WI38 (cell line): ENCODE results near the gene CRB1.
"Not testable (repeated sequence)": the region's sequence is repeated elsewhere in the genome, so short reads cannot be mapped to it uniquely, and the experiment has no call there.

Experiments used
- H3K4me3 ChIP-seq: 2 replicates; pipeline ENCODE4 v1.5.1; 2011; ENCODE audit warnings: low read depth, mild to moderate bottlenecking, control low read depth, low read length
- TF ChIP-seq, protein P1 (sequence below): IDR thresholded peaks from 2 replicates; pipeline ENCODE4 v1.5.1; 2012; ENCODE audit warnings: low read depth, mild to moderate bottlenecking, control low read depth, low read length

CRB1 gene

DNA sequence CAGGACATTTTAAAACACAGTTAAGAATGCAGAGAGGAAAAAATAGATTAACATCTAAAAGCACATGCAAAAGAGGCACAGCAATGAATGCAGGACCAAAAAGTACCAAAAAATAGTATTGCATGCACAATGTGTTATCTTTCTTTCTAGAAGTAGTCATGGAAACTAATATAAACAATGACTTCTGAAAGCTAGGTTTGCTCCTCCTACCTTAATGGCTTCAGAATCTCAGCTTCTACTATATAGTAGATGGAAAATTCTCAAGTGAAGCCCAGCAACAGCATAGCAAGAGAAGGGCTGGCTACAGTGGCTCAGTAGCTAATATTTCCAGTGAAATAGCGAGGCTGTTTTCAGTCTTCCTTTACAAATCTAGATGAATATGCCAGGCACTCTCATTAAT, 125.1 kb downstream of the CRB1 start:
- no peak overlapping the region for H3K4me3 ChIP-seq
- TF ChIP-seq, protein P1, sequence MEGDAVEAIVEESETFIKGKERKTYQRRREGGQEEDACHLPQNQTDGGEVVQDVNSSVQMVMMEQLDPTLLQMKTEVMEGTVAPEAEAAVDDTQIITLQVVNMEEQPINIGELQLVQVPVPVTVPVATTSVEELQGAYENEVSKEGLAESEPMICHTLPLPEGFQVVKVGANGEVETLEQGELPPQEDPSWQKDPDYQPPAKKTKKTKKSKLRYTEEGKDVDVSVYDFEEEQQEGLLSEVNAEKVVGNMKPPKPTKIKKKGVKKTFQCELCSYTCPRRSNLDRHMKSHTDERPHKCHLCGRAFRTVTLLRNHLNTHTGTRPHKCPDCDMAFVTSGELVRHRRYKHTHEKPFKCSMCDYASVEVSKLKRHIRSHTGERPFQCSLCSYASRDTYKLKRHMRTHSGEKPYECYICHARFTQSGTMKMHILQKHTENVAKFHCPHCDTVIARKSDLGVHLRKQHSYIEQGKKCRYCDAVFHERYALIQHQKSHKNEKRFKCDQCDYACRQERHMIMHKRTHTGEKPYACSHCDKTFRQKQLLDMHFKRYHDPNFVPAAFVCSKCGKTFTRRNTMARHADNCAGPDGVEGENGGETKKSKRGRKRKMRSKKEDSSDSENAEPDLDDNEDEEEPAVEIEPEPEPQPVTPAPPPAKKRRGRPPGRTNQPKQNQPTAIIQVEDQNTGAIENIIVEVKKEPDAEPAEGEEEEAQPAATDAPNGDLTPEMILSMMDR = no peak

GRCh38 chr1:197393772-197394171, 125.7 kb downstream of the CRB1 start:
- TF ChIP-seq, protein P1 = no peak
- H3K4me3 ChIP-seq = no peak overlapping the region

GRCh38 chr1:197394831-197395608, 127.0 kb downstream of the CRB1 start:
- H3K4me3 ChIP-seq = no peak overlapping the region
- TF ChIP-seq, protein P1 = no peak

DNA sequence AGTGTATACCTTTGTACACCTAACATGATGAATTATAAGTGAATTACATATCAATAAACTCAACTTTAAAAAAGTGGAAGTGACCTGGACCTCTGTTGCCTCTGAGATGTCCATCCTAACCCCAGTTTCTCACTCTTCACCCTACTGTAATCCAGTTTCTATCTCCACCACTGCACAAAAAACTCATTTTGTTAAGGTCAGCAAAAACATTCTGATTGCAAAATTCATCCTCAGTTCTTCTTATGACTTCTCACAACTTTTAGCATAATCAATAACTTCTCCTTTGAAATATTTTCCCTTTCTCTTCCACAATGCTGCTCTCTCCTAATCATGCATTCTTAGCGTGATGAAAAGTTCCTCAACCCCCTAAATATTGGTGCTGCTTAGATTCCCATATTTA, 129.8 kb downstream of the CRB1 start:
- TF ChIP-seq, protein P1 = no peak
- H3K4me3 ChIP-seq = no peak overlapping the region

GRCh38 chr1:197399755-197400521, 131.9 kb downstream of the CRB1 start:
- H3K4me3 ChIP-seq = no peak overlapping the region
- TF ChIP-seq, protein P1 = peak; percentile 44; the same call in 1 of the 2 replicates

- TF ChIP-seq, protein P1 = no peak
- H3K4me3 ChIP-seq = no peak overlapping the region
Observed at GRCh38 chr1:197400522-197400902, 132.5 kb downstream of the CRB1 start.

DNA sequence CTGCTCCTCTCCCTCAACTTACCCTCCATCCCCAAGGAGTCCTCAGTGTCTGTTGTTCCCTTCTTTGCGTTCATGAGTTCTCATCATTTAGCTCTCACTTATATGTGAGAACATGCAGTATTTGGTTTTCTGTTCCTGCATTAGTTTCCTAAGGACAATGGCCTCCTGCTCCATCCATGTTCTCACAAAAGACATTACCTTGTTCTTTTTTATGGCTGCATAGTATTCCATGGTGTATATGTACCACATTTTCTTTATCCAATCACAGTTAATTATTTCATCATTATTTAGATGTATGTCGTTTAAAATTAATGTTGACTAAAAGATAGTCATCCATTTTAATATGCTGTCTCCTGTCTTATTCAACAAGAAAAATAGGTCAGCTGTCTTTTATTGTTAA, 134.1 kb downstream of the CRB1 start:
- no peak overlapping the region for H3K4me3 ChIP-seq
- TF ChIP-seq, protein P1 = no peak

DNA sequence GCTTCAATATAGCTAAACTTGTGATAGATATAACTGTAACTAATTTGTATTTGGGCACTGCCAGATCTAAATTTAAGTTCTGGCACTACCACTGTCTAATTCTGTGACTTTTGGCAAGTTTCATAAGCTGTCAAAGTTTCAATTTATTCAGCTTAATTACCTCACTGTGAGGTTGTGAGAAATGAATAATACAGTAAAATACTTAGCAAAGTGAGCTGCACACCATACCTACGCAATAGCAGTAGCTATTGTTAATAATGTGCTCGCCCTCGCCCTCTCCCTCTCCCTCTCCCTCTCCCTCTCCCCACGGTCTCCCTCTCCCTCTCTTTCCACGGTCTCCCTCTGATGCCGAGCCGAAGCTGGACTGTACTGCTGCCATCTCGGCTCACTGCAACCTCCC, 136.7 kb downstream of the CRB1 start:
- H3K4me3 ChIP-seq = not testable (repeated sequence)

DNA sequence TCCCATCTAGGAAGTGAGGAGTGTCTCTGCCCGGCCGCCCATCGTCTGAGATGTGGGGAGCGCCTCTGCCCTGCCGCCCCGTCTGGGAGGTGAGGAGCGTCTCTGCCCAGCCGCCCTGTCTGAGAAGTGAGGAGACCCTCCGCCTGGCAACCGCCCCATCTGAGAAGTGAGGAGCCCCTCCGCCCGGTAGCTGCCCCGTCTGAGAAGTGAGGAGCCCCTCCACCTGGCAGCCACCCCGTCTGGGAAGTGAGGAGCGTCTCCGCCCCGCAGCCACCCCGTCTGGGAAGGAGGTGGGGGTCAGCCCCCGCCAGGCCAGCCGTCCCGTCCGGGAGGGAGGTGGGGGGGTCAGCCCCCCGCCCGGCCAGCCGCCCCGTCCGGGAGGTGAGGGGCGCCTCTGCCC, 137.6 kb downstream of the CRB1 start:
- H3K4me3 ChIP-seq = not testable (repeated sequence)
